Kidney (tissue), 14 donors: ENCODE data around the gene USP9X. TPM values are rescaled to one million over a fixed set of nuclear protein-coding genes. Genes with fewer than 3 reads are reported as not detected.

Source experiments
- DNase-seq, 5 donors: peaks; one replicate each; pipeline ENCODE4 v3.0.0-alpha.2; 2013 to 2020
- FAIRE-seq: peaks from 2 replicates; lab custom pipeline; 2012; peaks lifted over from hg19 to GRCh38; lab: Jason Lieb, UNC
- H3K27ac ChIP-seq, 2 donors: one replicate each; pipeline ENCODE4 v1.7.0; 2013; ENCODE audit warnings: low read depth in 2 of 2, low read length in 2 of 2, inconsistent platforms in 1 of 2
- H3K27me3 ChIP-seq: one replicate; pipeline ENCODE4 v1.7.1; 2013; ENCODE audit warnings: low read length, inconsistent platforms; ENCODE audit not compliant: control insufficient read depth, insufficient read depth
- H3K36me3 ChIP-seq, 3 donors: one replicate each; pipeline versions ENCODE4 v1.7.0 to v1.7.1; 2013; ENCODE audit warnings: low read length in 3 of 3, control low read depth in 1 of 3, inconsistent platforms in 1 of 3; ENCODE audit not compliant: insufficient read depth in 3 of 3, control insufficient read depth in 2 of 3
- H3K4me1 ChIP-seq, 3 donors: one replicate each; pipeline versions ENCODE4 v1.7.0 to v1.7.1; 2013; ENCODE audit warnings: low read length in 3 of 3, inconsistent platforms in 1 of 3, low read depth in 1 of 3; ENCODE audit not compliant: control insufficient read depth in 2 of 3, insufficient read depth in 2 of 3
- H3K4me3 ChIP-seq, 3 donors: one replicate each; pipeline versions ENCODE4 v1.7.0 to v1.8.1; 2013; ENCODE audit warnings: low read length in 3 of 3, control low read depth in 1 of 3, inconsistent platforms in 1 of 3
- H3K9ac ChIP-seq, 3 donors: one replicate each; pipeline versions ENCODE4 v1.7.0 to v1.7.1; 2013; ENCODE audit warnings: low read length in 3 of 3, control low read depth in 1 of 3, inconsistent platforms in 1 of 3
- H3K9me3 ChIP-seq, 3 donors: one replicate each; pipeline versions ENCODE4 v1.7.0 to v1.7.1; 2013; ENCODE audit warnings: low read length in 3 of 3, control low read depth in 1 of 3, inconsistent platforms in 1 of 3; ENCODE audit not compliant: control insufficient read depth in 2 of 3, insufficient read depth in 1 of 3
- CTCF ChIP-seq: IDR thresholded peaks from 3 replicates; pipeline ENCODE4 v1.5.1; 2012; ENCODE audit warnings: mild to moderate bottlenecking, moderate library complexity, borderline replicate concordance; ENCODE audit not compliant: insufficient read depth; ENCODE audit errors: extremely low read depth
- intact Hi-C: fragments of 100-400 bp; cut with DNase I; formaldehyde crosslinking; loops from one replicate; pipeline ENCODE4 v1.11.1; 2022
- polyA plus RNA-seq: library from polyadenylated mRNA; stranded (reverse); fragments of 350-450 nt; fragmentation: Illumina TruSeq; extraction: RNeasy Lipid Tissue Mini Kit (QIAGEN cat#74804); gene quantifications from one replicate; pipeline ENCODE4 v1.2.3, GENCODE V29; 2014; ENCODE audit warnings: low read depth, low replicate concordance; ENCODE audit not compliant: insufficient read depth
- total RNA-seq: library from RNA; stranded (reverse); fragmentation: NEBNext Ultra II Directional; extraction: Animal tissue kit (Norgen Biotek cat#: 25700); gene quantifications from one replicate; pipeline ENCODE4 v1.2.1, GENCODE V29; 2021
- donor health status: control.
- donor health status: control.
- donor health status: control.
- donor health status: control.
- donor health status: control.
- donor health status: DM: yes; HTN: yes; CAD: no.
- donor health status: Normal renal cell carcinoma (clear cell type).

Gene USP9X
- total and polyA plus RNA-seq, 2 donors from 2014 or later: 12.0 to 86.8 TPM

DNA sequence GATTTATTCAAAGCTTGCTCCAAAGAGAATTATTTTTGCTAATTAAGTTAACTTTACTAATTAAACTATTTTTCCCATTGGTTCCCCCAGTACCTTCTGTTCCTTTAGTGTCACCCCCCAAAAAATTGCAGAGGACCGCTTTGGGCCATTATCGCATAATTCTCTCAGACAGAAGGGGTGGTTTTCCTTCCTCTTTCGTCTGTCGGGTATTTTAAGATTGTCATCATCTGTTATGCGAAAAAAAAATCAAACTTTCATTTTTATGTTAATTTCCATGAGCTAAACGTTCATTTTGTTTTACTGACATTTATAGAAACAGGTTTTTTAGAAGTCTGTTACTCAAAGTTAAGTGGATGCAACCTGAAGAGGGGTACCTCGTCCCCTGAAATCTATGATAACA, 172.6 kb downstream of the USP9X start:
- Histone ChIP-seq H3K36me3 (no peaks in the 10 kb centered on the region), H3K4me1 (no peaks in the 10 kb centered on the region), H3K27me3 (peaks cover 2% of the 10 kb centered on the region), H3K4me3 (no peak overlapping the region), H3K9me3 (no peaks in the 10 kb centered on the region), H3K9ac (no peak overlapping the region), H3K27ac (no peak overlapping the region)
- intact Hi-C loops: no loop called here
- FAIRE-seq (no peak), DNase-seq (no peak)
- no peak for TF ChIP-seq CTCF

DNA sequence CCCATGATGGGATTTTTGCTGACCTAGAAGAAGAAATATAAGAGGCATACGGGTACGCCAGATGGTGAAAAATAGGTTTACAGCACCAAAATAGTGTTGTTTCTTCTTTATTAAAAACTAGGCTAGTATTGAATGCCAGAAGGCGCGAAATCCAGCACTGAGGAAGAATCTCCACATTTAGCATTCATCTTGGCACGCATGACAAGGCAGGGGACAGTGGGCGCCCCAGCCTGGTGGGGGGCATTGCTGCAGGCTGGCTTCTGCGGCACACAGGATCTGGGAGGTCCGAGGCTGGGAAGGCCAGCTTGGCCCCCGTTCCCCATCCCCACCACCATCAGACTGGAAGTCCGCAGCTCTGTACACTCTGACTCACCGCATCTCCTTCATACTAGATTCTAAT, 173.0 kb downstream of the USP9X start:
- no peak for TF ChIP-seq CTCF
- H3K4me3 ChIP-seq: no peak overlapping the region
- no peaks in the 10 kb centered on the region for H3K36me3 ChIP-seq
- no peaks in the 10 kb centered on the region for H3K9me3 ChIP-seq
- DNase-seq: no peak
- intact Hi-C loops: no loop called here
- peaks cover 2% of the 10 kb centered on the region for H3K27me3 ChIP-seq
- FAIRE-seq: no peak
- H3K27ac ChIP-seq: no peak overlapping the region
- no peak overlapping the region for H3K9ac ChIP-seq
- H3K4me1 ChIP-seq: no peaks in the 10 kb centered on the region

GRCh38 chrX:41258871-41259270, 173.6 kb downstream of the USP9X start:
- Histone ChIP-seq H3K27me3 (no peaks in the 10 kb centered on the region), H3K4me1 (no peaks in the 10 kb centered on the region), H3K27ac (no peak overlapping the region), H3K36me3 (no peaks in the 10 kb centered on the region), H3K9me3 (no peaks in the 10 kb centered on the region), H3K4me3 (no peak overlapping the region), H3K9ac (no peak overlapping the region)
- no peak for TF ChIP-seq CTCF
- intact Hi-C loops: no loop called here
- DNase-seq: no peak
- no peak for FAIRE-seq

DNA sequence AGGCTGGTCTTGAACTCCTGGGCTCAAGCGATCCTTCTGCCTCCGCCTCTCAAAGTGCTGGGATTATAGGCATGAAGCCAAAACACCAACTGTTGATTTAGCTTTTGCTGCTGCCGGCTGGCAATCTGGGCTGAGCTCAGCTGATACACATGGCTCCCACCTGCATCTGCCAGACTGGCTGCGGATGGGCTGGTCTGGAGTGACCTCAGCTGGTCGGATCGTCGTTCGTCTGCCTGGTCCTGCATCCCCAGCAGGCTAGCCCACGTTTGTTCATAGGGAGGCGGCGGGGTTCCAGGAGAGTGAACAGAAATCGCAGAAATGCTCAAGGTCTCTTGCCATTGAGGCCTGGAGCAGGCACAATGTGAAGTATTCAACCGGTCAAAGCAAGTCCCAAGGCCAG, 174.3 kb downstream of the USP9X start:
- FAIRE-seq (no peak), DNase-seq (no peak)
- no peak overlapping the region for H3K9ac ChIP-seq
- H3K27me3 ChIP-seq: no peaks in the 10 kb centered on the region
- no peak overlapping the region for H3K4me3 ChIP-seq
- intact Hi-C loops: no loop called here
- no peaks in the 10 kb centered on the region for H3K36me3 ChIP-seq
- no peaks in the 10 kb centered on the region for H3K4me1 ChIP-seq
- TF ChIP-seq CTCF: no peak
- H3K9me3 ChIP-seq: no peaks in the 10 kb centered on the region
- H3K27ac ChIP-seq: no peak overlapping the region
